HG03469 (cell line): ENCODE measurements around the gene N4BP2.
"Not testable (repeated sequence)": the region's sequence is repeated elsewhere in the genome, so short reads cannot be mapped to it uniquely, and the experiment has no call there.

Source experiments
- ATAC-seq: cut with Tn5 transposase; IDR thresholded peaks from one replicate; pipeline ENCODE4 v1.9.1; 2021; ENCODE audit warnings: mild to moderate bottlenecking, moderate library complexity, moderate number of reproducible peaks; ENCODE audit not compliant: unreplicated experiment

Gene N4BP2

GRCh38 chr4:40086421-40086820 is 29.8 kb downstream of the N4BP2 start:
- ATAC-seq, result no peak

- ATAC-seq, result no peak
Measured at GRCh38 chr4:40087799-40088366, 31.2 kb downstream of the N4BP2 start.

GRCh38 chr4:40093400-40093799 is 36.8 kb downstream of the N4BP2 start:
- ATAC-seq, result not testable (repeated sequence)

GRCh38 chr4:40099010-40099409 is 42.4 kb downstream of the N4BP2 start:
- ATAC-seq, result no peak

- ATAC-seq, result not testable (repeated sequence)
Measured at GRCh38 chr4:40107150-40107549, 50.5 kb downstream of the N4BP2 start.

DNA sequence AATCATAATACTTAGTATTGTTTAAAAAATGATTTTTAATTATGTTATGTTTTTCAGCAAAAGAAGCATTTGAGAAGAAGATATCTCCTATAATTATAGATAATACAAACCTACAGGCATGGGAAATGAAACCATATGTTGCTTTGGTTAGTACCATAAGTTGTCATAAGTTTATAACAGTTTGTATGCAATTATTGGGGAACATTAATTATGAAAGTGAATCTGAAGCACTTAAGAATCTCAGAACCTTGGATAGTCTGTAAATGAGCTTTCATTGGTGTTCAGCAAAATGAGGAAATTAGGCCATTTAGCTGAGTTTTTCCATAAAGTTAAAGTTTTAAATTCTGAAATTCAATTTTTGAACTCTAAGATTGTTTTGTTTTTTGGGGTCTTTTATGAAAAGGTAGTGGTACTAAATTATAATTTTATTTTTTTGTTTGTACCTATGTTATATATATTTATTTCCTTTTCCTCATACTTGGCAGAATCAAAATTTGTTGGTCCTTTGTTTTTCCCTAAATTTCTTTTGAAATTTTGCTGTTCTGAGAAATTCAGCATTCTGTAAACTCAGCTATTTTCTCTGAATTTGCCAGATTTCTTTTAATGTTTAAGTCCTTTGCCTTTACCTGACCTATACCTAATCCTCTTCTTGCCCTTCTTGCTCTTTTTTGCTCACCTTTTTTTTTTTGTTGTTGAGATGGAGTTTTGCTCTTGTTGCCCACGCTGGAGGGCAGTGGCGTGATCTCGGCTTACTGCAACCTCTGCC is 55.6 kb downstream of the N4BP2 start:
- no peak for ATAC-seq

- ATAC-seq, result no peak
Measured at GRCh38 chr4:40114206-40114605, 57.6 kb downstream of the N4BP2 start.

DNA sequence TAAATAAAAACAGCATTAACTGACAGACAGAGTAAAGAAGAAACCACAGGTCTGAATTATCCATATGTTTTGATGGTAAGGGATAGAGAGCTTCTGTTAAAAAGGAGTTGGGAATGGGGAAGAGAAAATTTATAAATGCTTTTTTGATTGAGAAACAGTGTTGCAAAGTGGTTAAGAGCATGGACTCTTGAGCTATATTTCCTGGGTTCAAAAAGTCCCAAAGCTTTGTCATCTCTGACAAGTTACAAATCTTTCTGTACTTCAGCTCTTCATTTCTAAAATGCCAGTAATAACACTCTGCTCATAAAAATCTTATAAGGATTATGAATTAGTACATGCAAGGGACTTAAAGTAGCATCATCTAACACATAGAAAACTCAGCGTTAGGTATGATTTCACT is 62.2 kb downstream of the N4BP2 start:
- ATAC-seq, result no peak

- ATAC-seq, result no peak
Measured at GRCh38 chr4:40119344-40119743, 62.7 kb downstream of the N4BP2 start.

DNA sequence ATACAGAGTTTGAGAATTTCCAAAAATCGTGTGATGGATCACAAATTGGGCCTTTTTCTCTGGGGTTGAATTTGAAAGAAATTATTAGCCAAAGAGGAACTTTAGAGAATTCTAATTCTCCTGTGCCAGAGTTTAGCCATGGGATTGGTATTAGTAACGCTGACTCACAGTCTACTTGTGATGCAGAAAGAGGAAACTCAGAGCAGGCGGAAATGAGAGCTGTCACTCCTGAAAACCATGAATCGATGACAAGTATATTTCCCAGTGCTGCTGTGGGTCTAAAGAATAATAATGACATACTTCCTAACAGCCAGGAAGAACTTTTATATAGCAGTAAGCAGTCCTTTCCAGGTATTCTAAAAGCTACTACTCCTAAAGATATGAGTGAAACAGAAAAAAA is 64.9 kb downstream of the N4BP2 start:
- no peak for ATAC-seq

DNA sequence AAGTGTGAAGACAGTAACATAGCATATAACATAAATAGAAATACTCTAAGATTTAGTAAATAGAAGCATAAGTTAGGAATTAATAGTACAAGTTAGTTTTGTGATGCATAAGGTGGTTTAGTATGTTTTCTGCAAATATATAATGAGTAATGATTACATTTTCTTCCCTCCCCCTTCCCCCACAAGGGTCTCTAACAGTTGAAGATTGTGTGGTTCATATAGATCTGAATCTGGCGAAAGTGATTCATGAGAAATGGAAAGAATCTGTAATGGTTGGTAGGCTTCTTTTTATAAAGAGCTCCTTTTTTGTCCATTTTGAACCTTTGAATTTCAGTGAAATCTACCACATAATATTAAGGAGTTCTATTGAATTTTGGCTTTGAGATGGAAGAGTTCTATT is 66.3 kb downstream of the N4BP2 start:
- no peak for ATAC-seq

GRCh38 chr4:40124690-40125089 is 68.0 kb downstream of the N4BP2 start:
- no peak for ATAC-seq

GRCh38 chr4:40130401-40131036 is 73.9 kb downstream of the N4BP2 start:
- ATAC-seq, result no peak

DNA sequence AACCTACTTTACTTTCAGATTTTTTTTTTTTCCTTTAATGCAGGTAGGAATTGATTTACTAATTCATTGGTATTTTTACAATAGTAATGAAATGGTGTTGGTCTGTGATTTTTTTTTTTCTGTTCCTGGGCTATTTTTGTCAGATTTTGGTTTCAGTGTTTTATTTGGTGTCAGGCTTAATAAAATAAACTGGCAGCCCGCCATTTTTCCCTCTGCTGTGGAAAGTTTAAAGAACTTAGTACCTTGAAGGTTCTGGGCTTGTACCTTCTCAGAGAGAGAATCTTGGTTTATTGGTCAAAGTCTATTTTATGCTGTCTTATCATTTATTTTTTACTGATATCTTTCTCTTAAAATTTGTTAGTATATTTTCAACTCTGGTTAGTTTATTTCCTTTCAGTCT is 76.2 kb downstream of the N4BP2 start:
- ATAC-seq, result no peak

DNA sequence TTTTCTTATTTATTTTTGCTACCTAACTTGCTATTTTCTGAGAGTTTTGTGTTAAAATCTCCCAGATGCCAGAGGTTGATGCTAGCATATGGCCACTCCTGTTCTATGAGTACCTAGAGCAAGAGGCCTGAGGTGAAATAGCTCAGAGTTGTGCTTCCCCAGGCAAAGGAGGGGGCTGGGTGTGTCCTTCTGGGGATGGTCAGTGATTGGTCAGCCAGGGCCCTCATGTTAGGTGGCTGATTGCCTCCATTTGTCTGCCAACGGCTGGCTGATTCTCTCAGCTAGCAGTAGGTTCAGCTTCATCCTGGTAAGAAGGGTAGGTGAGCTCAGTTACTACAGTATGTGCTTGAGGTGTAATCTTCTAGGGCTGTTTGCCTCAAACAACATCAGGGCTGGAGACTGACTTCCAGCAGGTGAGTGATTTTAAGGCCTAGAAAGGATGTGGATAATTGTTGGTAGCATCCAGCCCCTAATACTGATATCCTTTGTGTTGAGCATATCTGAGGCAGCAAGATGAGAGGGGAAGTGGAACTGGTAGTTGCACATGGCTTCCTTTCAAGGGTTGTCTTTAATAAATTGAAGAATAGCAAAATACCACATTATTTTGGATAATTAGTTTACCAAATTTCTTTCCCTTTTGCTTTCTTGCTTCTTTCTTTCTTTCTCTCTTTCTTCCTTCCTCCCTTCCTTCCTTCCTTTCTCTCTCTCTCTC is 77.7 kb downstream of the N4BP2 start:
- ATAC-seq, result no peak

DNA sequence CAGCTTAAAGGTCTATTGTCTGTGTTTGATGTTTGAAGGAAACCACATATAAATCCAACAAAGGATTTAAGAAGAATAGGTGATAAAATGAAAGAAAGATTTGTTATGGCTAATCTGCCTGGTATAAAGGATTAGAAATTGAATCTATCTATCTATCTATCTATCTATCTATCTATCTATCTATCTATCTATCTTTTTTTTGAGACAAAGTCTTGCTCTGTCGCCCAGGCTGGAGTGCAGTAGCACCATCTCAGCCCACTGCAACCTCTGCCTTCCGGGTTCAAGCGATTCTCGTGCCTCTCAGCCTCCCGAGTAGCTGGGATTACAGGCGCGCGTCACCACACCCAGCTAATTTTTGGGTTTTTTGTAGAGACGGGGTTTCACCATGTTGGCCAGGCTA is 79.6 kb downstream of the N4BP2 start:
- ATAC-seq, result not testable (repeated sequence)

- no peak for ATAC-seq
Measured at GRCh38 chr4:40140196-40140595, 83.5 kb downstream of the N4BP2 start.

- ATAC-seq, result not testable (repeated sequence)
Measured at GRCh38 chr4:40140597-40140996, 83.9 kb downstream of the N4BP2 start.

GRCh38 chr4:40143926-40144508 is 87.4 kb downstream of the N4BP2 start:
- ATAC-seq, result no peak

DNA sequence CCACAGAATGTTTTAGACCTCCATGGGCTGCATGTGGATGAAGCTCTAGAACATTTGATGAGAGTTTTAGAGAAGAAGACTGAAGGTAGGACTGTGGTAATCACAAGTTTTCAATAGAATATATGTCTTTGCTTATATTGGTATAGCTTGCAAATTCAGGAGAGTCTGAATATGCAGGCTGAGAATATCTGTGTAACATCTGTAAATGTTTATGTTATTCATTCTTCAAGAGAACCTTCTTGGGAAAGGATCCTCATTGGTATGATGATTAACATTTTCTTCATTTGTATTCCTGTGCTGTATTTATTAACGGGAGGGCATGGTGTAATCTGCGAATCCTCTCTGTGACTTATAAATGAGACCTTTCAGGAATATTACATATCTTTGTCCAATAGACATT is 88.1 kb downstream of the N4BP2 start:
- ATAC-seq, result no peak

GRCh38 chr4:40147490-40147889 is 90.8 kb downstream of the N4BP2 start:
- not testable (repeated sequence) for ATAC-seq
